Fibroblast of pulmonary artery (primary cell): ENCODE results near the gene DNAI2.
A peak's percentile ranks its signal among the peaks of the same experiment; 100 is the strongest.

Experiments used
- DNase-seq: peaks from one replicate; pipeline ENCODE4 v3.0.0-alpha.2; 2010; ENCODE audit warnings: low read depth
- H3K4me3 ChIP-seq: replicated peaks from 2 replicates; pipeline ENCODE4 v1.5.1; 2011; ENCODE audit warnings: low read depth, mild to moderate bottlenecking, control low read depth, low read length, moderate library complexity
- CTCF ChIP-seq: IDR thresholded peaks from 2 replicates; pipeline ENCODE4 v1.5.1; 2011; ENCODE audit warnings: mild to moderate bottlenecking, control low read depth, low read length, inconsistent platforms; ENCODE audit errors: missing control alignments

The DNAI2 gene

GRCh38 chr17:74353446-74354060 is 79.5 kb downstream of the DNAI2 start:
- no peak for DNase-seq
- no peak for TF ChIP-seq CTCF
- no peak overlapping the region for H3K4me3 ChIP-seq

- peak; percentile 19 for TF ChIP-seq CTCF
- no peak for DNase-seq
- H3K4me3 ChIP-seq = no peak overlapping the region
Measured at GRCh38 chr17:74354123-74354522, 80.1 kb downstream of the DNAI2 start.

- no peak for DNase-seq
- no peak overlapping the region for H3K4me3 ChIP-seq
- no peak for TF ChIP-seq CTCF
Measured at GRCh38 chr17:74354561-74354960, 80.5 kb downstream of the DNAI2 start.

GRCh38 chr17:74355065-74355464 is 81.0 kb downstream of the DNAI2 start:
- no peak for TF ChIP-seq CTCF
- no peak overlapping the region for H3K4me3 ChIP-seq
- no peak for DNase-seq

- no peak for TF ChIP-seq CTCF
- no peak overlapping the region for H3K4me3 ChIP-seq
- DNase-seq = no peak
Measured at GRCh38 chr17:74356646-74357465, 82.8 kb downstream of the DNAI2 start.

GRCh38 chr17:74357466-74357809 is 83.4 kb downstream of the DNAI2 start:
- no peak for TF ChIP-seq CTCF
- DNase-seq = no peak
- no peak overlapping the region for H3K4me3 ChIP-seq
